Transverse colon (tissue), 3 donors: ENCODE results near the gene JMJD1C.

Source experiments
- CTCF ChIP-seq, 5 experiments: fragments of 200-600 bp in 3 of 5; fragments of 450-650 bp in 2 of 5; sonication (generic) in 3 of 5; IDR thresholded peaks; 1 replicate in 2 of 5; 2 replicates in 3 of 5; pipeline ENCODE4 v1.5.1; 2016 to 2017; ENCODE audit warnings: antibody characterized with exemption in 5 of 5, inconsistent platforms in 3 of 5, mild to moderate bottlenecking in 2 of 5, moderate library complexity in 1 of 5
- POLR2A ChIP-seq: fragments of 450-650 bp; IDR thresholded peaks from one replicate; pipeline ENCODE4 v1.6.1; 2016; ENCODE audit warnings: antibody characterized with exemption, mild to moderate bottlenecking, moderate library complexity

- TF ChIP-seq CTCF (IDR thresholded peaks at IDR 0.05) (no peak), POLR2A (no peak)
Observed at GRCh38 chr10:63383141-63383540, 82.6 kb downstream of the JMJD1C start.
